ENCODE data around the gene SLC16A5. TPM values are rescaled to one million over a fixed set of nuclear protein-coding genes. Genes with fewer than 3 reads are reported as not detected.
A peak's percentile ranks its signal among the peaks of the same experiment; 100 is the strongest.
"Not testable (repeated sequence)": the region's sequence is repeated elsewhere in the genome, so short reads cannot be mapped to it uniquely, and the experiment has no call there.

The SLC16A5 gene
- total RNA-seq, 1 donor from 2014 or later, result 8.7 TPM

- no peak for DNase-seq
Measured at GRCh38 chr17:75064040-75064439, 23.7 kb upstream of the SLC16A5 start.

GRCh38 chr17:75064460-75064859 is 23.3 kb upstream of the SLC16A5 start:
- DNase-seq, result no peak

GRCh38 chr17:75064867-75065561 is 22.7 kb upstream of the SLC16A5 start:
- DNase-seq, result no peak

- no peak for DNase-seq
Measured at GRCh38 chr17:75065562-75066151, 22.1 kb upstream of the SLC16A5 start.

- no peak for DNase-seq
Measured at GRCh38 chr17:75067856-75068255, 19.9 kb upstream of the SLC16A5 start.

GRCh38 chr17:75068750-75069149 is 19.0 kb upstream of the SLC16A5 start:
- no peak for DNase-seq

- DNase-seq, result no peak
Measured at GRCh38 chr17:75069783-75070182, 18.0 kb upstream of the SLC16A5 start.

- not testable (repeated sequence) for DNase-seq
Measured at GRCh38 chr17:75071478-75072271, 16.1 kb upstream of the SLC16A5 start.

- not testable (repeated sequence) for DNase-seq
Measured at GRCh38 chr17:75072909-75073308, 14.8 kb upstream of the SLC16A5 start.

GRCh38 chr17:75073618-75074047 is 14.1 kb upstream of the SLC16A5 start:
- peak; percentile 15 for DNase-seq

GRCh38 chr17:75074532-75074931 is 13.2 kb upstream of the SLC16A5 start:
- DNase-seq, result no peak

- no peak for DNase-seq
Measured at GRCh38 chr17:75075597-75076336, 12.0 kb upstream of the SLC16A5 start.

GRCh38 chr17:75077072-75077495 is 10.7 kb upstream of the SLC16A5 start:
- DNase-seq, result no peak

- no peak for DNase-seq
Measured at GRCh38 chr17:75077496-75078283, 10.1 kb upstream of the SLC16A5 start.

GRCh38 chr17:75078284-75079022 is 9.3 kb upstream of the SLC16A5 start:
- DNase-seq, result no peak

- no peak for DNase-seq
Measured at GRCh38 chr17:75079023-75079373, 8.8 kb upstream of the SLC16A5 start.

GRCh38 chr17:75081611-75082540 is 5.9 kb upstream of the SLC16A5 start:
- DNase-seq, result no peak

- DNase-seq, result no peak
Measured at GRCh38 chr17:75082683-75083082, 5.1 kb upstream of the SLC16A5 start.

- DNase-seq, result no peak
Measured at GRCh38 chr17:75084039-75084660, 3.6 kb upstream of the SLC16A5 start.

All from skin of body (tissue), 2 donors.